HG02970 (cell line): Measurements from ENCODE around the gene LRRC17.
"Not testable (repeated sequence)": the region's sequence is repeated elsewhere in the genome, so short reads cannot be mapped to it uniquely, and the experiment has no call there.

ENCODE experiments used
- ATAC-seq: cut with Tn5 transposase; IDR thresholded peaks from one replicate; pipeline ENCODE4 v1.9.1; 2021; ENCODE audit warnings: mild to moderate bottlenecking, moderate library complexity, moderate number of reproducible peaks; ENCODE audit not compliant: unreplicated experiment, low FRiP score

LRRC17 gene

DNA sequence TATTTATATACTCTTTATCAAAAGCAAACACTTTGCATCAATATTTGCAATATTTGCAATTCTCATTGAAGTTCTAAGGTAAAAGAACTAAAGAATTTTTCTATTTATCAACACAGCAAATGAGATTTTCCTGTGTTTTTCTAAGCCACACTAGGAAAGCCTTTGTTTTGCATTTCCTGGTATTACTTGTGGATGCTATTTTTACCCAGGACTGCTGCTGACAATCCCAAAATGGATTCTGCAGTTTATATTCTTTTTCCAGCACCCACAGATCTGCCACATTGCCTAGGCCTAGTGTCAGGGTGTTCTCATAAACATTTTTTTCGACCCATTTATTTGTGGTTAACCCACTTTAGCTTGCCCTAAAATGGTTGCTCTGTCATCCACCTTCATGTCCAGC, 25.9 kb downstream of the LRRC17 start:
- ATAC-seq: no peak

DNA sequence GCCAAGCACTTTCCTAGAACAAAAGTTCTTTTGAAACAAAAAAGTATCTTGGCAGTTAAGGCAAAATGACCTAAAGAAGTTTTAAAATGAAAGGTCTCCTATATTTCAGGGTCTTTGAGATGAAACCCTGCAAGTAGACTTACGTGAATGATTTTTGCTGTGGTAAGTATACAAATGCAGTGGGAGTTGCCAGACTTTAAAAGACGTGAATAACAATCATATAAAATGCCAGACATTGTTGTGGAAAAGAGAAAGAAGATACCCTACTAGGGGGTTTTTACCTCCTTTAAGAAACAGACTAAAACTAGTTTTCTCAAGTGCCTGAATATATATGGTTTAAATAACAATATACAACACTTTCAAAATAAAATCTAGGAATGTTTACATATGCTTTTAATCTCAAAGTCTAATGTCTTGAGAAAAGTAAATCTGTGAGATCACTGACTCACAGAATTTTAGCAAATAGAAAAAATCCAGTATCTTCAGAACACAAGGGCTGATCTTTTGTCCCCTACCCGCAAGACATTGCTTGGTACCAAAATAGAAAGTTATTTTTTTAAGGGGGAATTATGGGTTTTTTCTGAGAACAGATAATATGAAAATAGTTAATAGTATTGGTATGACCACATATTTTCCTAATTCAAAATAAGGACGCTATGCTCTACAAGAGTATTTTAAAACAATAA, 29.5 kb downstream of the LRRC17 start:
- no peak for ATAC-seq

DNA sequence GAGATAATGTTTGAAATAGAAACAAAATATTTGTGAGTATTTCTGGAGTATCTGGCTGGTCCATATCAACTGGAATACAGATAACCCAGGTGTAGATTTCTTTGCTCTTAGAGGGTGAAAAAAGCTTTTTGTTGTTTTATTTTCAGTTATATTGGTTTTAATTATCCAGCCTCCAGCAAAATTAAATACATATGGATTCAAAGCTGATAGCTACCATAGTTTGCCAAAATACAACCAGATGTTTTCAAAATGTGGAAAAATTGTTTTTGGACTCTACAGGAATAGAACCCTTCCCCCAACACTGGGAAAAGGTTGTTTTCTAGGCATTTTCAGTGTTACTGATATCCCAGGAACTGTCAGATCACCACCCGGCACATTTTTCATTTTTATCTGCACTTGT, 30.1 kb downstream of the LRRC17 start:
- no peak for ATAC-seq

DNA sequence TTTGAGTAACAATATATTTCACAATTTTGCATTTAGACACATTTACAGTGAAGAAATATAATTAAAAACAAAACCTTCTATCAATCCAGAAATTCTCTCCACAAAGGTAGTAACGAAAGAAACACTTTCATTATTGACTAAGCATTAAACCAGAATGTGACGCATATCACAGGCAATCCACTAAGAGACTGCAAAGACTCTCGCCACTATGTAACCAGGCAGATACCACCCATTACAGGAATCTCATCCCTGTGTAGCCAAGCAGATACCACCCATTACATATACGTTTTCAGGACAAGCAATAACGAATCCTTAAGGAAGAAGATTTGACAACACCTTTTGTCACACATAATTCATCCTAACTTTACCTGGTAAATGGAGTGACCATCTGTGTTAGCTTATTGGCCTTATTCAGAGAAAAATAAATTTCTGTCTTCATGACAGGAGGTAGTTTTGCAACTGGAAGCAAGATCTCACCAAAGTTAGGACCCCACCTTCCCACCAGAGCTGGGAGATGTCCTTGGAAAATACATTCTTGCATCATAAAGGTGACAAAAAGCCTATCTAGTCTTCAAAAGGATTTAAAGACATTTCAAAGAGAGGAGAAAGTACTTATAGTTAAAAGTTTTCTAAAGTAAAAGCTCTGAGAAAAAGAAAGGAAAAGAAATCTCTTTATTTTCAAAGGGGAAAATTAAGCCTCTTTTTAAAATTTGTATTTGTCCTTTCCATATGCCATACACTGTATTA, 30.8 kb downstream of the LRRC17 start:
- ATAC-seq: no peak

DNA sequence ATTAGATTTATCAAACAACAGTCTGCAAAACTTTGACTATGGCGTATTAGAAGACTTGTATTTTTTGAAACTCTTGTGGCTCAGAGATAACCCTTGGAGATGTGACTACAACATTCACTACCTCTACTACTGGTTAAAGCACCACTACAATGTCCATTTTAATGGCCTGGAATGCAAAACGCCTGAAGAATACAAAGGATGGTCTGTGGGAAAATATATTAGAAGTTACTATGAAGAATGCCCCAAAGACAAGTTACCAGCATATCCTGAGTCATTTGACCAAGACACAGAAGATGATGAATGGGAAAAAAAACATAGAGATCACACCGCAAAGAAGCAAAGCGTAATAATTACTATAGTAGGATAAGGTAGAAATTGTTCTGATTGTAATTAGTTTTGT, 31.4 kb downstream of the LRRC17 start:
- ATAC-seq: no peak

DNA sequence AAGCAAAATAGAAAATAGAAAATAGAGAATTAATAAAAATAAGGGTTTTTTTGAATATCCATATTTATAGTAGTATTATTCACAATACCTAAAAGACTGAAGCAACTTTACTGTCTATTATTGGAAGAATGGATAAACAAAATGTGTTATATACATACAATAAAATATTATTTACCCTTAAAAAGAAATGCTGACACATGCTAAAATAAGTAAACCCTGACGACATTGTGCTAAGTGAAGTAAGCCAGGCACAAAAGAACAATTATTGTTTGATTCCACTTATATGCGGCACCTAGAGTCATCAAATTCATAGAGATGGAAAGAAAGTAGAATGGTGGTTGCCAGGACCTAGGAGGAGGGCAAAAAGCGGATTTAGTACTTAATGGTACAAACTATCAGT, 39.0 kb downstream of the LRRC17 start:
- no peak for ATAC-seq

DNA sequence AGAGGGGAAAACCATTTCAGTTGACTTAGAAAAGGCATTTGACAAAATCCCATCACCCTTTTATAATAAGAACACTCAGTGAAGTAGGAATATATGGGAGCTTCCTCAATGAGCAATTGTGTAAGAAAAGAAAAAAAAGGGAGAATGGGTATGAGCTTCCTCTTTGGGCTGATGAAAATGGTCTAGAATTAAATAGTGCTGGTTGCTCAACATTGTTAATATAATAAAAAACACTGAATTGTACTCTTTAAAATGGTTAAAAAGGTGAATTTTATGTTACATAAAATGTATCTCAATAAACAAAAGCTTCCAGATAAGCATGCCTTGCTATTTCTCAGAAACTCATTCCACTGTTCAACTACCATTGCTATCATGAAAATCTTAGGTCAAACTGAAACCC, 40.6 kb downstream of the LRRC17 start:
- ATAC-seq: no peak

DNA sequence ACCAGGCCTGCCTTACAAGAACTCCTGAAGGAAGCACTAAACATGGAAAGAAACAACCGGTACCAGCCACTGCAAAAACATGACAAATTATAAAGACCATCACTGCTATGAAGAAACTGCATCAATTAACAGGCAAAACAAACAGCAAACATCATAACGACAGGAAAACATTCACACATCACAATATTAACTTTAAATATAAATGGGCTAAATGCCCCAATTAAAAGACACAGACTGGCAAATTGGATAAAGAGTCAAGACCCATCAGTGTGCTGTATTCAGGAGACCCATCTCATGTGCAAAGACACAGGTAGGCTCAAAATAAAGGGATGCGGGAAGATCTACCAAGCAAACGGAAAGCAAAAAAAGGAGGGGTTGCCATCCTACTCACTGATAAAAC, 41.6 kb downstream of the LRRC17 start:
- not testable (repeated sequence) for ATAC-seq

DNA sequence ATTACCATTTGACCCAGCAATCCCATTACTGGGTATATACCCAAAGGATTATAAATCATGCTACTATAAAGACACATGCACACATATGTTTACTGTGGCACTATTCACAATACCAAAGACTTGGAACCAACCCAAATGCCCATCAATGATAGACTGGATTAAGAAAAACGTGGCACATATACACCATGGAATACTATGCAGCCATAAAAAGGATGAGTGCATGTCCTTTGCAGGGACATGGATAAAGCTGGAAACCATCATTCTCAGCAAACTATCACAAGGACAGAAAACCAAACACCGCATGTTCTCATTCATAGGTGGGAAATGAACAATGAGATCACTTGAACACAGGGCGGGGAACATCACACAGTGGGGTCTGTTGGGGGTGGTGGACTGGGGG, 45.2 kb downstream of the LRRC17 start:
- not testable (repeated sequence) for ATAC-seq

DNA sequence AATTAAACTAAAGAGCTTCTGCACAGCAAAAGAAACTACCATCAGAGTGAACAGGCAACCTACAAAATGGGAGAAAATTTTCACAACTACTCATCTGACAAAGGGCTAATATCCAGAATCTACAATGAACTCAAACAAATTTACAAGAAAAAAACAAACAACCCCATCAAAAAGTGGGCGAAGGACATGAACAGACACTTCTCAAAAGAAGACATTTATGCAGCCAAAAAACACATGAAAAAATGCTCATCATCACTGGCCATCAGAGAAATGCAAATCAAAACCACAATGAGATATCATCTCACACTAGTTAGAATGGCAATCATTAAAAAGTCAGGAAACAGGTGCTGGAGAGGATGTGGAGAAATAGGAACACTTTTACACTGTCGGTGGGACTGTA, 49.2 kb downstream of the LRRC17 start:
- not testable (repeated sequence) for ATAC-seq

DNA sequence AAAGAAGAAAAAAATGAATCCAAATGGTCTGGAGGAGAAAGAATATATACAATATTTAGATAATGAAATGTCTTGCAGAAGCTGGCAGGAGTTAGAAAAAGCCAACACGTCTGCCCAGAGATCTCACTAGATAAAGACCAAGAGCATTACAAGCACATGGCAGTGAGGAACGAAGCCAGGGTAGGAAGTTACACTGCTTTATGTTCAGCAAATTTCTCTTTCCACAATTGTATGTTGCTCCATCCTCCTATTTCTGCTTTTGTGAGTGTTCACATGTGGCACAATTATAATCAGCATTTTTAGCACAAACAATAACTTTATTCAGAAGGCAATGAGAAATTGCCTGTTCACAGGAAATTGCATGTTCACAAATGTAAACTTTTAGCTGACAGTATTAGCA, 53.7 kb downstream of the LRRC17 start:
- ATAC-seq: no peak

DNA sequence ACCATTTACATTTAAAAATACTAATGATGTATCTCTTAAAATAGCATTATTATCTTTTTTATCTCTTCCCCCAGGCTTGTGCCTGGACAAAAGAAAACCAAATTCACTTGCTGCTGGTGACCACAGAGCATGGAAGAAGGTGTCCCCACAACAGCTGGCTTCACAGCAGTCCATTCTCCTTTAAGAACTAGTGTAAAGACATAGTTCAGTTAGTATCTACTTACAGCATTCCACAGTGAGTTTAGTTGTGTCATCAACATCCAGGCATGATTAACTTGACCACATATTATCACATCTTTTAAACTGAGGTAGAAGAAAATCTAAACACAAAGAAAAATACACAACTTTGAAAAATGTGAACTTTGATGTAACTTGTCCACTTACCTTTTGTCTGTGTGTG, 55.0 kb downstream of the LRRC17 start:
- no peak for ATAC-seq

DNA sequence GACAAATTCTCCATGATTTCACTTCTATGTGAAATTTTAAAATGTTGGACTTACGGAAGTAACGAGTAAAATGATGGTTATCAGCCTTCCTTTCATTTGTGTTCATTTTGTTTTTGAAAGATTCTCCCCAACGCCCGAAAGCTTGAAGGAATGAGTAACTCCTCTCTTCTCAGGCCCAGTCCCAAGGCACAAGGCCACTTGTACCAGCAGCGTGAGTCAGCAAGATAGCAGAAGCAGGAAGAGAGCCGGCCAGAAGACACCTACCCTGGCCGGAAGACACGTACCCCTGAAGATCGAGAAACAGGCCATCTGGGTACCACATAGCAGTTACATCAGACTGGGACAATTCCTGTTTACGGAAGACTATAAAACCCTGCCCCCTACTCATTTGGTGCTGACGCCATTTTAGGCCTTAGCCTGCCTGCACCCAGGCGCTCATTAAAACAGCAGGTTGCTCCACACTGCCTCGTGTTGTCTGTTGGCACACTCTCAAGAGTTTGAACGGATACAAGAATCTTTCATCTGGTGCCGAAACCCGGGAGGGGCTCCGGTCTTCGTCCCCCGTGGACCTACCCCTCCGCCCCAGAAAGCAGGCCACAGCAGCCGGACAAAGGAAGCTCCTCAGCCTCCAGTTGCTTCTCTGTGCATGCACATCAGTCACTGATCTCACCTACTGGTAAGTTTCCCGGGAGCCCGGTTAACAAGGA, 60.4 kb downstream of the LRRC17 start:
- no peak for ATAC-seq

DNA sequence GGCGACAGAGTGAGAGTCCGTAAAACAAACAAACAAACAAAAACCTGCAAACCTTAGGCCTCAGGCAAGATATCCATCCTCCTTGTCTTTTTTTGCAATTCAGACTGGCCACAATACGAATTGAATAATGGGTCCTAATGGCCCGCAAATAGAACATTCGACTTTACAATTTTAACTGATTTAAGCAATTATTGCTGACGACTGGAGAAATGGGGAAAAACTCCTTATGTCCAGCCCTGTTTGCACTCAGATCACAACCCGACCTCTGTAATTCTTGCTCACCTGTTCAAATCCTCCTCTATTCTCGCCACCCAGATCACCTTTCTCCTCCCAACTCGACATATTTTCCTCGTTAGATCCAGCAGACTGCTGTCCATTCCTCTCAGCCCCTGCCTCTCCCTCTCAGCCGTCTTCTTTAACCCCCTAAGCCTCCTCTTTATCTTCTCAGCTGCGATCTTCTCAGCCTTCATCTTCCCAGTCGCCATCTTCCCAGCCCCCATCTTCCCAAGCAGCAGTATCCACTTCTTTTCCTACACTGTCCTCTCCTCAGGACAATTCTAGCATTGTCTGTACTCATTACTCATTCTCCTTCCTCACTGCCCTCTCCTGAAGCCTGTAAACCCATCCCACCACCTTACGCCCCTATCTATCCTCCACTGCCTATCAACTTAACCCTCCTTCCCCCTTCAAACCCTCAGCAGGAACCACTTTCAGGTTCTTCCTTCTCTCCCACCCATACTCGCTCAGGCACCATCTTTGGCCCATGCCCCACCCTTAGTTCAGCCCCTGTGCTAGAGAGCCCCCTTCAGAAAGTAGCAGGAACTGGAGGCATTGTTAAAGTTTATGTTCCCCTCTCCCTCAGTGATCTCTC, 61.8 kb downstream of the LRRC17 start:
- no peak for ATAC-seq

DNA sequence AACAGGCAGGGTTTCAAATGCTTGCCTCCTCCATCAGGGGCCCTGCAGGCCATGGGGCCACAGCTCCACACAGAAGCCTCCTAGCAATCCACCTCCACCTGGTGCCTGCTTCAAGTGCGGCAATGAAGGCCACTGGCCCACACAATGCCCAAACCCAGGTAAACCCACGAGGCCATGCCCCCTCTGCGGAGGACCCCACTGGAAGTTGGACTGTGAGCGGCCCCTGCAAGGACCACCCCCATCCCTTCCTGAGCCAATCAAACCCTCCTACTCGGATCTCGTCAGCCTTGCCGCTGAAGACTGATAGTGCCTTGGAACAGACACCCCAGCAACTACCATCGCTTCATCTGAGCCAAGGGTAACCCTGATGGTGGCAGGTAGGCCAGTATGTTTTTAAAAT, 63.1 kb downstream of the LRRC17 start:
- ATAC-seq: no peak

DNA sequence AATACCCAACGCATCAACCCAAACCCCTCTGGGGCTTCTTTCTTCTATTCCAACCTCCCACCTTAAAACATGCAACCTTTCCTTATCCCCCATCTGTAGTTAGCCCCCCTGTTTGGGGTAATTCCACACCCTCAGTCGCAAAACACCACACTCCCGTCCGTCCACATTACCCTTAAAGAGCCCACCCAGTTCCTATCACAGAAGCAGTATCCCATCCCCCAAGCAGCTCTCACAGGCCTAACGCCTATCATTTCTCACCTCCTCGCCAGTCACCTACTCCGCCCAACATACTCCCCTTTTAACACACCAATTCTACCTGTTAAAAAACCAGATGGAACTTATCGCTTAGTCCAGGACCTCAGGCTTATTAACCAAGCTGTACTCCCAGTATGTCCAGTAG, 63.7 kb downstream of the LRRC17 start:
- ATAC-seq: no peak

DNA sequence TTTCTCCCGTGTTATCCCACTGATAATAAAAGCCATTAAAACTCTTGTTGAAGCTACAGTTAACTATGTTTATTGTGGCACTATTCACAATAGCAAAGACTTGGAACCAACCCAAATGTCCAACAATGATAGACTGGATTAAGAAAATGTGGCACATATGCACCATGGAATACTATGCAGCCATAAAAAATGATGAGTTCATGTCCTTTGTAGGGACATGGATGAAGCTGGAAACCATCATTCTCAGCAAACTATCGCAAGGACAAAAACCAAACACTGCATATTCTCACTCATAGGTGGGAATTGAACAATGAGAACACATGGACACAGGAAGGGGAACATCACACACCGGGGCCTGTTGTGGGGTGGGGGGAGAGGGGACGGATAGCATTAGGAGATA, 64.8 kb downstream of the LRRC17 start:
- ATAC-seq: not testable (repeated sequence)

DNA sequence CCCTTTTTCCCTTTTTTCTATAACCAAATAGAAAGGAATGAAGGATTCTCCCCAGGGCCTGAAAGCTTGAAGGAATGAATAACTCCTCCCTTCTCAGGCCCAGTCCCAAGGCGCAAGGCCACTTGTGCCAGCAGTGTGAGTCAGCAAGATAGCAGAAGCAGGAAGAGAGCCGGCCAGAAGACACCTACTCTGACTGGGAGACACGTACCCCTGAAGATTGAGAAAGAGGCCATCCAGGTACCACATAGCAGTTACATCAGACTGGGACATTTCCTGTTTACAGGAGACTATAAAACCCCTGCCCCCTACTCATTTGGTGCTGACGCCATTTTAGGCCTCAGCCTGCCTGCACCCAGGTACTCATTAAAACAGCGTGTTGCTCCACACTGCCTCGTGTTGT, 65.5 kb downstream of the LRRC17 start:
- ATAC-seq: no peak

DNA sequence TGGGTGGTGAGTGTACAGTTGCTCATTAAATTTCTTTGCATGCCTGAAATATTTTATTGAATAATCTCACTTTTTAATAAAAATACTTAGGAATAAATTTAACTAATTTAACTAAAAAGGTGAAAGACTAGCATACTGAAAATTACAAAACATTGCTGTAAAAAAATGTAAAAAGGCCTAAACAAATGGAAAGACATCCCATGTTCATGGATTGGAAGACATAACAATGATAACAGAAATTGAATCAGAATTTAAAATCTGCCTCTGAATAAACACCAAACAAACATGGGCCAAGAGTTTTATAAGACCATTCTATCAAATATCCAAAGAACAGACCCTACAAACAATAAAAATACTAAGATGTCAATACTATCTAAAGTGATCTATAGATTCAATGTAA, 66.9 kb downstream of the LRRC17 start:
- ATAC-seq: no peak

DNA sequence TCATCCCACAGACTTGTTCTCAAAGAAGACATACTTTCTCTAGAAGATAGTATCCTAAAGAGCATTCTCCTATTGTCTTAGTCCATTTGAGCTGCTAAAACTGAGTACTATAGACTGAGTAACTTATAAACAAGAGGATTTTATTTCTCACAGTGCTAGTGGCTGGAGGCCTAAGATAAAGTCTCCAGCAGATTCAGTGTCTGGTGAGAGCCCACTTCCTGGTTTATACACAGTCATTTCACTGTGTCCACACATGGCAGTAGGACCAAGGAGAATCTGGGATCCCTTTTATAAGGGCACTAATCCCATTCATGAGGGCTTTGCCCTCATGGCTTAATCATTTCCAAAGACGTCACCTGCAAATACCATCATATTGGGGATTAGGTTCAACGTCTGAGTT, 68.7 kb downstream of the LRRC17 start:
- no peak for ATAC-seq

DNA sequence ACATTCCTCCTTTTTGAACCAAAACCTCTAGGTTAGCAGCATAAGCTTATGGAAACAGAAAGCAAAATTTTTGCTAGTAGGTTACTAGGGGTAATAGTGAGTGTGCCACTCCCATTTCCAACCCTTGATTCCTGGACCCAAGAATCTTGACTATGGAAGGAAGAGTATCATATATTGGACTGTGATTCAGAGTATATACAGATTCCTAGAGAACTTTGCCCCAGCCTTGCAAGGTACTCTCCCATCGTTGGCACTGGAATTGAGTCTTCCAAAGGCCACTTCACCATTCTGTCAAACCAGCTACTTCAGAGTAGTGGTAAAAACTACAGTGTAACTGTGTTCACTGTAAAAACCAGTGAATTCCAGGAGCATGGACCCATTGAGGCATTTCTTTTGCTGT, 69.4 kb downstream of the LRRC17 start:
- ATAC-seq: no peak
